Inflammatory macrophage (primary cell): ENCODE results near the gene CCRL2.
A peak's percentile ranks its signal among the peaks of the same experiment; 100 is the strongest.
"Not testable (repeated sequence)": the region's sequence is repeated elsewhere in the genome, so short reads cannot be mapped to it uniquely, and the experiment has no call there.

Experiments used
- DNase-seq, 2 donors: peaks; one replicate each; pipeline ENCODE4 v3.0.0-alpha.2; 2020 to 2022

Gene CCRL2

GRCh38 chr3:46380471-46381221 lies 26.4 kb upstream of the CCRL2 start:
- DNase-seq, result peak in 1 of 2 donors; percentile 25

- DNase-seq, result no peak
Measured at GRCh38 chr3:46381625-46382024, 25.4 kb upstream of the CCRL2 start.

- DNase-seq, result no peak
Measured at GRCh38 chr3:46383211-46383950, 23.7 kb upstream of the CCRL2 start.

- DNase-seq, result no peak
Measured at GRCh38 chr3:46383951-46384330, 23.1 kb upstream of the CCRL2 start.

GRCh38 chr3:46386205-46386604 lies 20.9 kb upstream of the CCRL2 start:
- DNase-seq, result peak; percentile 66 to 82

- DNase-seq, result not testable (repeated sequence)
Measured at GRCh38 chr3:46388847-46389246, 18.2 kb upstream of the CCRL2 start.

- no peak for DNase-seq
Measured at GRCh38 chr3:46389306-46389705, 17.8 kb upstream of the CCRL2 start.

- not testable (repeated sequence) for DNase-seq
Measured at GRCh38 chr3:46391526-46391925, 15.5 kb upstream of the CCRL2 start.

GRCh38 chr3:46393011-46393410 lies 14.0 kb upstream of the CCRL2 start:
- DNase-seq, result no peak

GRCh38 chr3:46393554-46394434 lies 13.3 kb upstream of the CCRL2 start:
- peak; percentile 64 to 70 for DNase-seq

GRCh38 chr3:46395210-46395661 lies 11.8 kb upstream of the CCRL2 start:
- peak; percentile 87 to 89 for DNase-seq

GRCh38 chr3:46395766-46396530 lies 11.1 kb upstream of the CCRL2 start:
- DNase-seq, result peak; percentile 81 to 89

GRCh38 chr3:46397111-46397510 lies 9.9 kb upstream of the CCRL2 start:
- no peak for DNase-seq

- DNase-seq, result no peak
Measured at GRCh38 chr3:46398186-46398955, 8.7 kb upstream of the CCRL2 start.

GRCh38 chr3:46399098-46399497 lies 8.0 kb upstream of the CCRL2 start:
- peak; percentile 52 to 73 for DNase-seq

- peak; percentile 52 to 65 for DNase-seq
Measured at GRCh38 chr3:46399557-46399956, 7.5 kb upstream of the CCRL2 start.

GRCh38 chr3:46400000-46400734 lies 6.9 kb upstream of the CCRL2 start:
- peak; percentile 26 to 32 for DNase-seq

GRCh38 chr3:46400846-46401245 lies 6.2 kb upstream of the CCRL2 start:
- no peak for DNase-seq

- no peak for DNase-seq
Measured at GRCh38 chr3:46401579-46401978, 5.5 kb upstream of the CCRL2 start.

GRCh38 chr3:46402902-46403301 lies 4.2 kb upstream of the CCRL2 start:
- not testable (repeated sequence) for DNase-seq
